ENCODE data around the gene INTS1. TPM values are rescaled to one million over a fixed set of nuclear protein-coding genes. Genes with fewer than 3 reads are reported as not detected.

Gene INTS1
- total and polyA plus RNA-seq, 2 experiments from 2014 or later: 35.1 to 111 TPM

DNA sequence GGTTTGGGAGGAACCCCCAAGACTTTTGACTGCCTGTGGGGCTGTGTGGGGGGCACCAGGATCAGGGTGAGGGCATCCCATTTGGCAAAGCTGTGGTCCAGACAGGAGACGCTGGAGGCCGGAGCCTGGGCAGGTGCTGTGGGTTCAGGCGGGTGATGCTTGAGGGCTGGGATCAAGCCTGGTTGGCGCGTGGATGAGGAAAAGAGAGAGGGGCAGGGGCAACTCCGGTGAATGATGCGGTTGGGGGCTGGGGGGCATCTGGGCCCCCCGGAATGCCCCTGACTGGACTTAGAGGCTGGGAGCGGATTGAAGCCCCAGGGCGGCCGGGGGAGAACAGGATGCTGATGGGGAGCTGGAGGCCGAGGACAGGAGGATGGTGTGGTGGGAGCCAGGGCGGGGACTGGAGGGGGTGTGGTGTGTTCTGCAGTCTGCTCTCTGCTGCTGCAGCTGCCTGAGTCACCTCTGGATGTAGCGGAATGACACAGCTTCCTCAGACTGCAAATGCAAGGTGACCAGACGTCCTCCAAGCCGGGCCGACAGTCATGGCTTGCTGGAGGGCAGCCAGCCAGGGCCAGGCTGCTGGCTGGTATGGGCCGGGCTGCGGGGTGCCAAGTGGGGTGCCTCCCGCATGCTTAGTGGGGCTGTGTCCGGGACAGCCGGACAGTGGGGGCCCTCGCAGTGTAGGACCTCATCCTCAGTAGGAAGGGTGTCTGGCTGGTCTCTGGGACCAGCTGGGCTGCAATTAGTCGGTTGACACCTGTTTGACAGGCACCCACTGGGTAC, 29.5 kb upstream of the INTS1 start:
- no peak for DNase-seq (ENCODE audit: low spot score)
- no peak overlapping the region for H3K4me3 Mint-ChIP-seq
- no peaks in the 10 kb centered on the region for H3K9me3 Mint-ChIP-seq
- Histone ChIP-seq H3K4me1 (ENCODE audit: insufficient read depth) (peaks cover 20% of the 10 kb centered on the region), H2AFZ (no peak overlapping the region), H3K4me2 (no peak overlapping the region), H3K4me3 (no peak overlapping the region), H3K9me2 (ENCODE audit: insufficient read depth) (no peaks in the 10 kb centered on the region), H3F3A (replicated peaks; ENCODE audit: low read depth) (0 out of 2 replicates have a peak, but pooled peaks cover 11% of the 10 kb centered on the region), H3K27me3 (ENCODE audit: insufficient read depth) (no peaks in the 10 kb centered on the region), H3K36me3 (ENCODE audit: insufficient read depth) (no peaks in the 10 kb centered on the region), H3K79me2 (replicated peaks; ENCODE audit: insufficient read depth) (peaks cover 67% of the 10 kb centered on the region), H4K20me1 (replicated peaks; ENCODE audit: insufficient read depth) (peaks cover 3% of the 10 kb centered on the region; the same call in 1 of the 2 replicates), H3K27ac (ENCODE audit: low read depth) (no peak overlapping the region)
- no peak for ATAC-seq
- peaks cover 30% of the 10 kb centered on the region for H3K27me3 Mint-ChIP-seq (ENCODE audit: insufficient read depth, low read depth, poor library complexity)
- TF ChIP-seq EZH2 (IDR thresholded peaks at IDR 0.05; ENCODE audit: low read depth, unreplicated experiment) (no peak), JUNB (IDR thresholded peaks at IDR 0.05; ENCODE audit: unreplicated experiment) (no peak), EZH2phosphoT487 (IDR thresholded peaks at IDR 0.05; ENCODE audit: unreplicated experiment) (no peak), STAT1 (IDR thresholded peaks at IDR 0.05; ENCODE audit: unreplicated experiment) (no peak), ZNF114 (CRISPR knock-in tag; IDR thresholded peaks at IDR 0.05) (no peak)
- TF ChIP-seq, protein P1, sequence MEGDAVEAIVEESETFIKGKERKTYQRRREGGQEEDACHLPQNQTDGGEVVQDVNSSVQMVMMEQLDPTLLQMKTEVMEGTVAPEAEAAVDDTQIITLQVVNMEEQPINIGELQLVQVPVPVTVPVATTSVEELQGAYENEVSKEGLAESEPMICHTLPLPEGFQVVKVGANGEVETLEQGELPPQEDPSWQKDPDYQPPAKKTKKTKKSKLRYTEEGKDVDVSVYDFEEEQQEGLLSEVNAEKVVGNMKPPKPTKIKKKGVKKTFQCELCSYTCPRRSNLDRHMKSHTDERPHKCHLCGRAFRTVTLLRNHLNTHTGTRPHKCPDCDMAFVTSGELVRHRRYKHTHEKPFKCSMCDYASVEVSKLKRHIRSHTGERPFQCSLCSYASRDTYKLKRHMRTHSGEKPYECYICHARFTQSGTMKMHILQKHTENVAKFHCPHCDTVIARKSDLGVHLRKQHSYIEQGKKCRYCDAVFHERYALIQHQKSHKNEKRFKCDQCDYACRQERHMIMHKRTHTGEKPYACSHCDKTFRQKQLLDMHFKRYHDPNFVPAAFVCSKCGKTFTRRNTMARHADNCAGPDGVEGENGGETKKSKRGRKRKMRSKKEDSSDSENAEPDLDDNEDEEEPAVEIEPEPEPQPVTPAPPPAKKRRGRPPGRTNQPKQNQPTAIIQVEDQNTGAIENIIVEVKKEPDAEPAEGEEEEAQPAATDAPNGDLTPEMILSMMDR (conservative IDR thresholded peaks at IDR 0.05; ENCODE audit: low read depth in 2 of 2): no peak
- TF ChIP-seq, protein P2, sequence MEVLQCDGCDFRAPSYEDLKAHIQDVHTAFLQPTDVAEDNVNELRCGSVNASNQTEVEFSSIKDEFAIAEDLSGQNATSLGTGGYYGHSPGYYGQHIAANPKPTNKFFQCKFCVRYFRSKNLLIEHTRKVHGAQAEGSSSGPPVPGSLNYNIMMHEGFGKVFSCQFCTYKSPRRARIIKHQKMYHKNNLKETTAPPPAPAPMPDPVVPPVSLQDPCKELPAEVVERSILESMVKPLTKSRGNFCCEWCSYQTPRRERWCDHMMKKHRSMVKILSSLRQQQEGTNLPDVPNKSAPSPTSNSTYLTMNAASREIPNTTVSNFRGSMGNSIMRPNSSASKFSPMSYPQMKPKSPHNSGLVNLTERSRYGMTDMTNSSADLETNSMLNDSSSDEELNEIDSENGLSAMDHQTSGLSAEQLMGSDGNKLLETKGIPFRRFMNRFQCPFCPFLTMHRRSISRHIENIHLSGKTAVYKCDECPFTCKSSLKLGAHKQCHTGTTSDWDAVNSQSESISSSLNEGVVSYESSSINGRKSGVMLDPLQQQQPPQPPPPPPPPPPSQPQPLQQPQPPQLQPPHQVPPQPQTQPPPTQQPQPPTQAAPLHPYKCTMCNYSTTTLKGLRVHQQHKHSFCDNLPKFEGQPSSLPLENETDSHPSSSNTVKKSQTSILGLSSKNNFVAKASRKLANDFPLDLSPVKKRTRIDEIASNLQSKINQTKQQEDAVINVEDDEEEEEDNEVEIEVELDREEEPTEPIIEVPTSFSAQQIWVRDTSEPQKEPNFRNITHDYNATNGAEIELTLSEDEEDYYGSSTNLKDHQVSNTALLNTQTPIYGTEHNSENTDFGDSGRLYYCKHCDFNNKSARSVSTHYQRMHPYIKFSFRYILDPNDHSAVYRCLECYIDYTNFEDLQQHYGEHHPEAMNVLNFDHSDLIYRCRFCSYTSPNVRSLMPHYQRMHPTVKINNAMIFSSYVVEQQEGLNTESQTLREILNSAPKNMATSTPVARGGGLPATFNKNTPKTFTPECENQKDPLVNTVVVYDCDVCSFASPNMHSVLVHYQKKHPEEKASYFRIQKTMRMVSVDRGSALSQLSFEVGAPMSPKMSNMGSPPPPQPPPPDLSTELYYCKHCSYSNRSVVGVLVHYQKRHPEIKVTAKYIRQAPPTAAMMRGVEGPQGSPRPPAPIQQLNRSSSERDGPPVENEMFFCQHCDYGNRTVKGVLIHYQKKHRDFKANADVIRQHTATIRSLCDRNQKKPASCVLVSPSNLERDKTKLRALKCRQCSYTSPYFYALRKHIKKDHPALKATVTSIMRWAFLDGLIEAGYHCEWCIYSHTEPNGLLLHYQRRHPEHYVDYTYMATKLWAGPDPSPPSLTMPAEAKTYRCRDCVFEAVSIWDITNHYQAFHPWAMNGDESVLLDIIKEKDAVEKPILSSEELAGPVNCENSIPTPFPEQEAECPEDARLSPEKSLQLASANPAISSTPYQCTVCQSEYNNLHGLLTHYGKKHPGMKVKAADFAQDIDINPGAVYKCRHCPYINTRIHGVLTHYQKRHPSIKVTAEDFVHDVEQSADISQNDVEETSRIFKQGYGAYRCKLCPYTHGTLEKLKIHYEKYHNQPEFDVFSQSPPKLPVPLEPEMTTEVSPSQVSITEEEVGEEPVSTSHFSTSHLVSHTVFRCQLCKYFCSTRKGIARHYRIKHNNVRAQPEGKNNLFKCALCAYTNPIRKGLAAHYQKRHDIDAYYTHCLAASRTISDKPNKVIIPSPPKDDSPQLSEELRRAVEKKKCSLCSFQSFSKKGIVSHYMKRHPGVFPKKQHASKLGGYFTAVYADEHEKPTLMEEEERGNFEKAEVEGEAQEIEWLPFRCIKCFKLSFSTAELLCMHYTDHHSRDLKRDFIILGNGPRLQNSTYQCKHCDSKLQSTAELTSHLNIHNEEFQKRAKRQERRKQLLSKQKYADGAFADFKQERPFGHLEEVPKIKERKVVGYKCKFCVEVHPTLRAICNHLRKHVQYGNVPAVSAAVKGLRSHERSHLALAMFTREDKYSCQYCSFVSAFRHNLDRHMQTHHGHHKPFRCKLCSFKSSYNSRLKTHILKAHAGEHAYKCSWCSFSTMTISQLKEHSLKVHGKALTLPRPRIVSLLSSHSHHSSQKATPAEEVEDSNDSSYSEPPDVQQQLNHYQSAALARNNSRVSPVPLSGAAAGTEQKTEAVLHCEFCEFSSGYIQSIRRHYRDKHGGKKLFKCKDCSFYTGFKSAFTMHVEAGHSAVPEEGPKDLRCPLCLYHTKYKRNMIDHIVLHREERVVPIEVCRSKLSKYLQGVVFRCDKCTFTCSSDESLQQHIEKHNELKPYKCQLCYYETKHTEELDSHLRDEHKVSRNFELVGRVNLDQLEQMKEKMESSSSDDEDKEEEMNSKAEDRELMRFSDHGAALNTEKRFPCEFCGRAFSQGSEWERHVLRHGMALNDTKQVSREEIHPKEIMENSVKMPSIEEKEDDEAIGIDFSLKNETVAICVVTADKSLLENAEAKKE (CRISPR knock-in tag; IDR thresholded peaks at IDR 0.05): no peak
- TF ChIP-seq, protein P3, sequence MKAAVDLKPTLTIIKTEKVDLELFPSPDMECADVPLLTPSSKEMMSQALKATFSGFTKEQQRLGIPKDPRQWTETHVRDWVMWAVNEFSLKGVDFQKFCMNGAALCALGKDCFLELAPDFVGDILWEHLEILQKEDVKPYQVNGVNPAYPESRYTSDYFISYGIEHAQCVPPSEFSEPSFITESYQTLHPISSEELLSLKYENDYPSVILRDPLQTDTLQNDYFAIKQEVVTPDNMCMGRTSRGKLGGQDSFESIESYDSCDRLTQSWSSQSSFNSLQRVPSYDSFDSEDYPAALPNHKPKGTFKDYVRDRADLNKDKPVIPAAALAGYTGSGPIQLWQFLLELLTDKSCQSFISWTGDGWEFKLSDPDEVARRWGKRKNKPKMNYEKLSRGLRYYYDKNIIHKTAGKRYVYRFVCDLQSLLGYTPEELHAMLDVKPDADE (IDR thresholded peaks at IDR 0.05): no peak
- TF ChIP-seq, protein P4, sequence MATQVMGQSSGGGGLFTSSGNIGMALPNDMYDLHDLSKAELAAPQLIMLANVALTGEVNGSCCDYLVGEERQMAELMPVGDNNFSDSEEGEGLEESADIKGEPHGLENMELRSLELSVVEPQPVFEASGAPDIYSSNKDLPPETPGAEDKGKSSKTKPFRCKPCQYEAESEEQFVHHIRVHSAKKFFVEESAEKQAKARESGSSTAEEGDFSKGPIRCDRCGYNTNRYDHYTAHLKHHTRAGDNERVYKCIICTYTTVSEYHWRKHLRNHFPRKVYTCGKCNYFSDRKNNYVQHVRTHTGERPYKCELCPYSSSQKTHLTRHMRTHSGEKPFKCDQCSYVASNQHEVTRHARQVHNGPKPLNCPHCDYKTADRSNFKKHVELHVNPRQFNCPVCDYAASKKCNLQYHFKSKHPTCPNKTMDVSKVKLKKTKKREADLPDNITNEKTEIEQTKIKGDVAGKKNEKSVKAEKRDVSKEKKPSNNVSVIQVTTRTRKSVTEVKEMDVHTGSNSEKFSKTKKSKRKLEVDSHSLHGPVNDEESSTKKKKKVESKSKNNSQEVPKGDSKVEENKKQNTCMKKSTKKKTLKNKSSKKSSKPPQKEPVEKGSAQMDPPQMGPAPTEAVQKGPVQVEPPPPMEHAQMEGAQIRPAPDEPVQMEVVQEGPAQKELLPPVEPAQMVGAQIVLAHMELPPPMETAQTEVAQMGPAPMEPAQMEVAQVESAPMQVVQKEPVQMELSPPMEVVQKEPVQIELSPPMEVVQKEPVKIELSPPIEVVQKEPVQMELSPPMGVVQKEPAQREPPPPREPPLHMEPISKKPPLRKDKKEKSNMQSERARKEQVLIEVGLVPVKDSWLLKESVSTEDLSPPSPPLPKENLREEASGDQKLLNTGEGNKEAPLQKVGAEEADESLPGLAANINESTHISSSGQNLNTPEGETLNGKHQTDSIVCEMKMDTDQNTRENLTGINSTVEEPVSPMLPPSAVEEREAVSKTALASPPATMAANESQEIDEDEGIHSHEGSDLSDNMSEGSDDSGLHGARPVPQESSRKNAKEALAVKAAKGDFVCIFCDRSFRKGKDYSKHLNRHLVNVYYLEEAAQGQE (IDR thresholded peaks at IDR 0.05; ENCODE audit: unreplicated experiment): no peak
- peaks cover 3% of the 10 kb centered on the region; the same call in 1 of the 3 replicates for H3K36me3 Mint-ChIP-seq (ENCODE audit: low read depth)
- H3K27ac Mint-ChIP-seq: 0 out of 2 replicates have a peak overlapping the region, but pooled peaks have one; percentile 48
- H3K4me1 Mint-ChIP-seq: peaks cover 39% of the 10 kb centered on the region

Data from GM23338 (cell line).